Middle frontal gyrus (tissue), 1 donor: ENCODE measurements around the gene NR2C2AP.

Experiments used
- DNase-seq: peaks from one replicate; pipeline ENCODE4 v3.0.0-alpha.2; 2015; ENCODE audit warnings: low spot score; ENCODE audit errors: extremely low spot score

Gene NR2C2AP

DNA sequence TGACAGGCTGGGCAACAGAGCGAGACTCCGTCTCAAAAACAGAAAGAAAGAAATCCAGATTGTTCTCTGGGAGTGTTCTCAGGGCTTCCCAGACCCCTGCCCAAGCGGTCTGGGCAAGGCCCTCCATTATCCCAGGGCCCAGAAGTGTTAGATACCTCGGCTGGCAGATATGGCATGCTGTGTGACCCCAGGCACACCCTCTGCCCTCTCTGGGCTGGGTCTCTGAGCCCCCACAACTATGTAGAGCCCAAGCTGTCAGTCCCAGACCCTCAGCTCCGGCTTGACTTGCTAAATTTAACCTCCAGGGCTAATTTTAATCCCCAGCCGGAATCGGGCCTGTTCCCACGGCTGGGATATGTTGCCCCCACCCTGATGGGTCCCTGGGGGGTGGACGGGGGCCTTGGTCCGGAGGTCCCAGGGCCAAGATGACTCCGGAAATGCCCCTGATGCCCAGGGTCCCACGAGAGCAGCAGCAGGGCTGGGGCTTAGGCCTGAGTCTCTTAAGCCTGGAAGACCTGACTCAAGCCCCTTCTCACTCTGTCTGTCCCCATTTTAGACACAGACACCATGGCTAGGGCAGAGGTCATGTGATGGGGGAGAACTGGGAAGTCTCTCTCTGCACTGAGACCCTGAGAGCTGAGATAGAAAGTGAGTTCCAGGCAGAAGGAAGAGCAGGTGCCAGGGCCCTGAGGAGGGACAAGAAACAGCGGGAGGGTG is 50.4 kb downstream of the NR2C2AP start:
- no peak for DNase-seq

- DNase-seq, result no peak
Observed at GRCh38 chr19:19151418-19151817, 51.8 kb downstream of the NR2C2AP start.
